ENCODE data around the gene SLC25A12.
"Not testable (repeated sequence)": the region's sequence is repeated elsewhere in the genome, so short reads cannot be mapped to it uniquely, and the experiment has no call there.

The SLC25A12 gene

DNA sequence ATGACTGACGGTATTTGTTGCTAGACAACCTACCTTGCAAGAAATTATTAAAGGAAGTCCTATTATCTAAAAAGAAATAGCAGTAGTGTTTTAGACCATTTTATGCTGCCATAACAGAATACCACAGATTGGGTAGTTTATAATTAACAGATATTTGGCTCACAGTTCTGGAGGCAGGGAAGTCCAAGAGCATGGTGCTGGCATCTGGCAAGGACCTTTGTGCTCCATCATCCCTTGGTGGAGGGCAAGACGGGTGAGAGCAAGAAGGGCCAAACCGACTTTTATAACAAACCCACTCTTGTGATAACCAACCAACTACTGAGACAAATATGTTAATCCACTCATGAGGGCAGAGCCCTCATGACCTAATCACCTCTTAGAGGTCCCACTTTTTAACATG is 115.5 kb downstream of the SLC25A12 start:
- no peak overlapping the region for H3K4me3 ChIP-seq (ENCODE audit: insufficient read depth, low read depth, low read length, poor library complexity, severe bottlenecking)
- DNase-seq, result no peak

DNA sequence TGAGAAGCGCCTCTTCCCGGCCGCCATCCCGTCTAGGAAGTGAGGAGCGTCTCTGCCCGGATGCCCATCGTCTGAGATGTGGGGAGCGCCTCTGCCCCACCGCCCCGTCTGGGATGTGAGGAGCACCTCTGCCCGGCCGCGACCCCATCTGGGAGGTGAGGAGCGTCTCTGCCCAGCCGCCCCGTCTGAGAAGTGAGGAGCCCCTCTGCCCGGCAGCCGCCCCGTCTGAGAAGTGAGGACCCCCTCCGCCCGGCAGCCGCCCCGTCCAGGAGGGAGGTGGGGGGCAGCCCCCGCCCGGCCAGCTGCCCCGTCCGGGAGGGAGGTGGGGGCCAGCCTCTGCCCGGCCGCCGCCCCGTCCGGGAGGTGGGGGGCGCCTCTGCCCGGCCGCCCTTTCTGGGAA is 119.5 kb downstream of the SLC25A12 start:
- H3K4me3 ChIP-seq (ENCODE audit: insufficient read depth, low read depth, low read length, poor library complexity, severe bottlenecking); DNase-seq: not testable (repeated sequence)

More for the DNA sequence above, 115.5 kb downstream of the SLC25A12 start:
- no peaks in the 10 kb centered on the region for H3K4me1 ChIP-seq (ENCODE audit: control insufficient read depth, insufficient read depth, low read length, poor library complexity, severe bottlenecking)
- no peaks in the 10 kb centered on the region for H3K9me3 ChIP-seq (ENCODE audit: control insufficient read depth, low read length)
- H3K27ac ChIP-seq (ENCODE audit: insufficient read depth, low read length, poor library complexity, severe bottlenecking), result no peak overlapping the region
- no peaks in the 10 kb centered on the region for H3K27me3 ChIP-seq (replicated peaks; ENCODE audit: control insufficient read depth, insufficient read depth, low read length, poor library complexity, severe bottlenecking)
- peaks cover 2% of the 10 kb centered on the region for H3K36me3 ChIP-seq (ENCODE audit: control insufficient read depth, insufficient read depth, low read length)

GRCh38 chr2:171772373-171772772 is 121.7 kb downstream of the SLC25A12 start:
- Histone ChIP-seq H3K4me1 (ENCODE audit: control insufficient read depth, insufficient read depth, low read length, poor library complexity, severe bottlenecking) (no peaks in the 10 kb centered on the region), H3K36me3 (ENCODE audit: control insufficient read depth, insufficient read depth, low read length) (no peaks in the 10 kb centered on the region), H3K27me3 (replicated peaks; ENCODE audit: control insufficient read depth, insufficient read depth, low read length, poor library complexity, severe bottlenecking) (no peaks in the 10 kb centered on the region), H3K9me3 (ENCODE audit: control insufficient read depth, low read length) (peaks cover 4% of the 10 kb centered on the region), H3K27ac (ENCODE audit: insufficient read depth, low read length, poor library complexity, severe bottlenecking) (no peak overlapping the region), H3K4me3 (ENCODE audit: insufficient read depth, low read depth, low read length, poor library complexity, severe bottlenecking) (no peak overlapping the region)
- no peak for DNase-seq

More for the DNA sequence above, 119.5 kb downstream of the SLC25A12 start:
- not testable (repeated sequence) for H3K27ac ChIP-seq (ENCODE audit: insufficient read depth, low read length, poor library complexity, severe bottlenecking); H3K4me1 ChIP-seq (ENCODE audit: control insufficient read depth, insufficient read depth, low read length, poor library complexity, severe bottlenecking); H3K36me3 ChIP-seq (ENCODE audit: control insufficient read depth, insufficient read depth, low read length); H3K27me3 ChIP-seq (replicated peaks; ENCODE audit: control insufficient read depth, insufficient read depth, low read length, poor library complexity, severe bottlenecking); H3K9me3 ChIP-seq (ENCODE audit: control insufficient read depth, low read length)

DNA sequence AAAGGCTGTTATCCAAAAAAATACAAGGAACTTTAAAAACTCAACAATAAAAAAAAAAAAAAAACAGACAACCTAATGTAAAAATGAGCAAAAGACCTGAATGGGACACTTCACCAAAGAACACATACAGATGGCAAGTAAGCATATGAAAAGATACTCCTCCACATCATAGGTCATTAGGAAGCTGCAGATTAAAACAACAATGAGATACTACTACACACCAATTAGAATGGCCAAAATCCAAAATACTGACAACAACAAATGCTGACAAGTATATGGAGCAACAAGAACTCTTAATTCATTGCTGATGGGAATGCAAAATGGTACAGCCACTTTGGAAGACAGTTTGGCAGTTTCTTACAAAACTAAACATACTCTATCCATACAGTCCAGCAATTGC is 122.6 kb downstream of the SLC25A12 start:
- H3K27ac ChIP-seq (ENCODE audit: insufficient read depth, low read length, poor library complexity, severe bottlenecking), result no peak overlapping the region
- no peak for DNase-seq
- H3K36me3 ChIP-seq (ENCODE audit: control insufficient read depth, insufficient read depth, low read length), result no peaks in the 10 kb centered on the region
- no peaks in the 10 kb centered on the region for H3K27me3 ChIP-seq (replicated peaks; ENCODE audit: control insufficient read depth, insufficient read depth, low read length, poor library complexity, severe bottlenecking)
- peaks cover 4% of the 10 kb centered on the region for H3K9me3 ChIP-seq (ENCODE audit: control insufficient read depth, low read length)
- H3K4me1 ChIP-seq (ENCODE audit: control insufficient read depth, insufficient read depth, low read length, poor library complexity, severe bottlenecking), result no peaks in the 10 kb centered on the region
- no peak overlapping the region for H3K4me3 ChIP-seq (ENCODE audit: insufficient read depth, low read depth, low read length, poor library complexity, severe bottlenecking)

GRCh38 chr2:171763602-171764001 is 130.4 kb downstream of the SLC25A12 start:
- H3K9me3 ChIP-seq (ENCODE audit: control insufficient read depth, low read length), result no peaks in the 10 kb centered on the region
- H3K4me1 ChIP-seq (ENCODE audit: control insufficient read depth, insufficient read depth, low read length, poor library complexity, severe bottlenecking), result no peaks in the 10 kb centered on the region
- H3K27me3 ChIP-seq (replicated peaks; ENCODE audit: control insufficient read depth, insufficient read depth, low read length, poor library complexity, severe bottlenecking), result no peaks in the 10 kb centered on the region
- no peak overlapping the region for H3K4me3 ChIP-seq (ENCODE audit: insufficient read depth, low read depth, low read length, poor library complexity, severe bottlenecking)
- no peak overlapping the region for H3K27ac ChIP-seq (ENCODE audit: insufficient read depth, low read length, poor library complexity, severe bottlenecking)
- DNase-seq, result no peak
- peaks cover 6% of the 10 kb centered on the region for H3K36me3 ChIP-seq (ENCODE audit: control insufficient read depth, insufficient read depth, low read length)

GRCh38 chr2:171762879-171763573 is 131.0 kb downstream of the SLC25A12 start:
- peaks cover 6% of the 10 kb centered on the region for H3K36me3 ChIP-seq (ENCODE audit: control insufficient read depth, insufficient read depth, low read length)
- no peak overlapping the region for H3K4me3 ChIP-seq (ENCODE audit: insufficient read depth, low read depth, low read length, poor library complexity, severe bottlenecking)
- DNase-seq, result no peak
- H3K9me3 ChIP-seq (ENCODE audit: control insufficient read depth, low read length), result no peaks in the 10 kb centered on the region
- no peaks in the 10 kb centered on the region for H3K27me3 ChIP-seq (replicated peaks; ENCODE audit: control insufficient read depth, insufficient read depth, low read length, poor library complexity, severe bottlenecking)
- no peaks in the 10 kb centered on the region for H3K4me1 ChIP-seq (ENCODE audit: control insufficient read depth, insufficient read depth, low read length, poor library complexity, severe bottlenecking)
- no peak overlapping the region for H3K27ac ChIP-seq (ENCODE audit: insufficient read depth, low read length, poor library complexity, severe bottlenecking)

DNA sequence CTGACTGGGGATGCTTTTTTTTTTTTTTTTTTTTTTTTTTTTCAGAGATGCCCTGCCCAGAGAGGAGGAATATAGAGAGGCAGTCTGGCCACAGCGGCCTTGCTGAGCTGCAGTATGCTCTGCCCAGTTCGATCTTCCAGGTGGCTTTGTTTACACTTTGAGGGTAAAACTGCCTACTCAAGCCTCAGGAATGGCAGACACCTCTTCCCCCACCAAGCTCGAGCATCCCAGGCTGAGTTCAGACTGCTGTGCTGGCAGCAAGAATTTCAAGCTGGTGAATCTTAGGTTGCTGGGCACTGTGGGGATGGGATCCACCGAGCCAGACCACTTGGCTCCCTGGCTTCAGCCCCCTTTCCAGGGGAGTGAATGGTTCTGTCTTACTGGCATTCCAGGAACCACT is 132.9 kb downstream of the SLC25A12 start:
- not testable (repeated sequence) for H3K4me1 ChIP-seq (ENCODE audit: control insufficient read depth, insufficient read depth, low read length, poor library complexity, severe bottlenecking); H3K36me3 ChIP-seq (ENCODE audit: control insufficient read depth, insufficient read depth, low read length)

GRCh38 chr2:171758762-171759161 is 135.3 kb downstream of the SLC25A12 start:
- H3K9me3 ChIP-seq (ENCODE audit: control insufficient read depth, low read length); DNase-seq; H3K36me3 ChIP-seq (ENCODE audit: control insufficient read depth, insufficient read depth, low read length): not testable (repeated sequence)

More for the DNA sequence above, 132.9 kb downstream of the SLC25A12 start:
- not testable (repeated sequence) for H3K9me3 ChIP-seq (ENCODE audit: control insufficient read depth, low read length); DNase-seq; H3K27ac ChIP-seq (ENCODE audit: insufficient read depth, low read length, poor library complexity, severe bottlenecking); H3K4me3 ChIP-seq (ENCODE audit: insufficient read depth, low read depth, low read length, poor library complexity, severe bottlenecking); H3K27me3 ChIP-seq (replicated peaks; ENCODE audit: control insufficient read depth, insufficient read depth, low read length, poor library complexity, severe bottlenecking)

GRCh38 chr2:171754254-171754939 is 139.6 kb downstream of the SLC25A12 start:
- Histone ChIP-seq H3K9me3 (ENCODE audit: control insufficient read depth, low read length) (no peaks in the 10 kb centered on the region), H3K4me3 (ENCODE audit: insufficient read depth, low read depth, low read length, poor library complexity, severe bottlenecking) (no peak overlapping the region), H3K4me1 (ENCODE audit: control insufficient read depth, insufficient read depth, low read length, poor library complexity, severe bottlenecking) (no peaks in the 10 kb centered on the region), H3K36me3 (ENCODE audit: control insufficient read depth, insufficient read depth, low read length) (peaks cover 15% of the 10 kb centered on the region), H3K27ac (ENCODE audit: insufficient read depth, low read length, poor library complexity, severe bottlenecking) (no peak overlapping the region), H3K27me3 (replicated peaks; ENCODE audit: control insufficient read depth, insufficient read depth, low read length, poor library complexity, severe bottlenecking) (no peaks in the 10 kb centered on the region)
- DNase-seq, result no peak

More at GRCh38 chr2:171758762-171759161, 135.3 kb downstream of the SLC25A12 start:
- H3K27ac ChIP-seq (ENCODE audit: insufficient read depth, low read length, poor library complexity, severe bottlenecking); H3K4me1 ChIP-seq (ENCODE audit: control insufficient read depth, insufficient read depth, low read length, poor library complexity, severe bottlenecking); H3K27me3 ChIP-seq (replicated peaks; ENCODE audit: control insufficient read depth, insufficient read depth, low read length, poor library complexity, severe bottlenecking); H3K4me3 ChIP-seq (ENCODE audit: insufficient read depth, low read depth, low read length, poor library complexity, severe bottlenecking): not testable (repeated sequence)

DNA sequence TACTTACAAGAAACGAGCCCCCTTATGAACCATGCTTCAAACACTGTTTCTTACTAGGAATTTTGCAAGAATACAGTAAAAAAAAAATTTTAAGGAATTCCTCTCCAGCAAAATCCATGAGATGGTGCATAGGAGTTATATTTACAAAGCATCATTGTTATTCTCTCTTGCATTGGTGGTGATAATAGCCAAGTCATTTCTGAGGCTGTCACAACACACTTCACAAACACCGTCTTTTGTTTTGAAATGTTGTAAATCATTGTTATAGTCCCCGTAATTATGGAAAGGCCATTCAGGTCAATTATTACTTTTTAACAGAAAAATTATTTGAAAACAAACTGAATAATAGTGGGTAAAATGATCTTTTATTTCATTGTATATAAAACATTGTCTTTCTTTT is 146.7 kb downstream of the SLC25A12 start:
- no peak for DNase-seq
- H3K27me3 ChIP-seq (replicated peaks; ENCODE audit: control insufficient read depth, insufficient read depth, low read length, poor library complexity, severe bottlenecking), result no peaks in the 10 kb centered on the region
- H3K4me3 ChIP-seq (ENCODE audit: insufficient read depth, low read depth, low read length, poor library complexity, severe bottlenecking), result no peak overlapping the region
- no peaks in the 10 kb centered on the region for H3K9me3 ChIP-seq (ENCODE audit: control insufficient read depth, low read length)
- H3K27ac ChIP-seq (ENCODE audit: insufficient read depth, low read length, poor library complexity, severe bottlenecking), result no peak overlapping the region
- H3K4me1 ChIP-seq (ENCODE audit: control insufficient read depth, insufficient read depth, low read length, poor library complexity, severe bottlenecking), result no peaks in the 10 kb centered on the region
- peaks cover 51% of the 10 kb centered on the region for H3K36me3 ChIP-seq (ENCODE audit: control insufficient read depth, insufficient read depth, low read length)
